8988T (cell line): Measurements from ENCODE around the gene CEP152.
"Not testable (repeated sequence)": the region's sequence is repeated elsewhere in the genome, so short reads cannot be mapped to it uniquely, and the experiment has no call there.

Source experiments
- DNase-seq: peaks from one replicate; pipeline ENCODE4 v3.0.0; 2011

The CEP152 gene

GRCh38 chr15:48803877-48804276 lies 7.0 kb downstream of the CEP152 start:
- DNase-seq: no peak

DNA sequence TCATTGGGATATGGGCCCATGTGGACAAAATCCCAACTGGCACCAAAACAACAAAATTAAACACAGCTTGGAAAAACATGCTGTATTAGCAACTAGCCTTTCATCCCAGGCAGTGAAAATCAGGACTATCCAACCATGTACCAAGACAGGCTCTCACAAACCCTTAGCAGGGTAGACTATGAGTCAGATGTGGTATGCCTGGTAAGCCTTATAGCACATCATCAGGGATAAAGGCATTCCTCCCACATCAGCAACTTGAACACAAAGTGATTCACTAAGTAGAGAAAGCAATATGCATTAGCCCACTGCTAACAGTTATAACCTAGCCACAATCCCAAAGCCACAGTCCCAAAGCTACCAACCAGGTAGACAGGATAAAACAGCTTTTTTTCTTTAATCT lies 8.0 kb downstream of the CEP152 start:
- no peak for DNase-seq

DNA sequence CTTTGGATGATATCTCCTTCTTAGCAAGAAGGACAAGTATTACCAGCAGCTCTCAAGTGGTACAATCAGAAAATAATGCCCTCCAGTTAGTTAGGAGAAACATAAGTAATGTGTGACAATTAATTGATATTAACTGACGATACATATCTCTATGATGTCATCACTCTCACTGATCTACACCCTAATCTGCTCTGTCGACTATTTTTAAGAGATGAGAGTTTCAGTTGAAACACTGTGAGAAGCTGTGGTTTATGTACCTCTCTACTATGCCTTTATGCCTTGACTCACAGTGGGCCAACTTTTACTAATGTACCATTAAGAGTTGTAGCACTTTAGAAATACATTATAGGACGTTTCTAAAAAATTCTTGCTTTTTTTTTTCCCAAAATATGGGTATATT lies 8.6 kb downstream of the CEP152 start:
- no peak for DNase-seq

DNA sequence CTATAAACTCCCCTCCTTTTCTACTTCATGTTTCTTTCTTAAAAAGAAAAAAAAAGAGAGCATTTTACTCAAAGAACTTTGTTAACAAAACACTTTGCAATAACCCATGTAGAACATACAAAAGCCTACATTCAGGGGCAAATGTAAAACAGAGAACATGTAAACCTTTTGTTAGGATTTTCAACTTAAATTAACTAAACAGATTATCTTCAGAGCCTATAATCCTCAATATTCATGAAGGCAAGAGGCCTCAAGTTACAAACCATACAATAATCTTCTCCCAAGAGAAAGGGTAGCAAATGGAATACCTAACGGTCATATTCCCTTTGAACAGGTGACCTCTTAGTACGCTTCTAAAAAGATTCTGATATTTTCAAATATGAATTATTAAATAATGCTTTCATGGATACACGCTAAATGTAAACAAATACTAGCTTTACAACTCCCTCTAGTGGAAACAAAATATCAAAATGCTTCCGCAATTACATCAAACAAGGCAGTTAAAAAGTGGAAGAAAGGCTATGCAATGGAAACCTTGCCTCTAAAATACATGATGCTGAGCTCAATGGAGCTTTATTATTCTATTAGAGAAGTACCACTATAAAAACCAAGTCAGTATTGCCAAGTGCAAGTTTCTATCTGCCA lies 9.9 kb downstream of the CEP152 start:
- no peak for DNase-seq

- DNase-seq: no peak
Measured at GRCh38 chr15:48800245-48800644, 10.6 kb downstream of the CEP152 start.

GRCh38 chr15:48798319-48798718 lies 12.6 kb downstream of the CEP152 start:
- DNase-seq: no peak

DNA sequence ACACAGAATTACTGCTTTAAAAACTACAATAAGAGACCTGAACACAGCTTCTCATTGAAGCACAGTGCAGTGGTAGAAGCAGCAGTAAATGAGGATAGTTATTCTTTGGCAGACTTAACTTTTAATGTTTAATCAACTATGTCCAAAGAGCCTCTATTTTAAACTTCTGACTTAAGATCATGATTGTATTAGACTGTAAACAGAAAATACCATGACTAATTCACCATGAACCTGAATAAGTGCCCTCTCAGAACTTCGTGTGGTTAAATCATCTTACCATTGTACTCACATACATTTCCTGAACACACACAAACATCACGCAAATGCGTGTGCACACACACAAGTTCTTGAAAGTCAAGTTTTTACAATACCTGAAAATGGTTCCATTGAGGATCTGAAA lies 13.9 kb downstream of the CEP152 start:
- DNase-seq: no peak

DNA sequence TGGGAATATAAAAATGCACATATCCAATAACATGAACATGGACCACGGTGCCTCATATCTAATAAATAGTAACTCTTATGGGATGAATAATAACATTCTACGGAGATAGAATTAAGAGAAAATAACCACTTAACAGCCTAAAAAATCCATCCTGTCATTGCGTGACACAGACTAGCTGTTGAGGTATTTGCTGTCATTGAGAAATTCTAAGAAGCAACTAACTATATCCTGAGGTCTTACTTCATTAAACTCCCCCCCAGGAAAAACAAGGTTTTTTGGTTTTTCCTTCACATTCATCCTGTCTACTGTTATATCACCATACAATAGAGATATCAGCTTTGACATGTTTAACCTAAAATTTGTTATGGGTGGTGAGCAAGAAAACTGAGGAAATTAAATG lies 14.3 kb downstream of the CEP152 start:
- no peak for DNase-seq

DNA sequence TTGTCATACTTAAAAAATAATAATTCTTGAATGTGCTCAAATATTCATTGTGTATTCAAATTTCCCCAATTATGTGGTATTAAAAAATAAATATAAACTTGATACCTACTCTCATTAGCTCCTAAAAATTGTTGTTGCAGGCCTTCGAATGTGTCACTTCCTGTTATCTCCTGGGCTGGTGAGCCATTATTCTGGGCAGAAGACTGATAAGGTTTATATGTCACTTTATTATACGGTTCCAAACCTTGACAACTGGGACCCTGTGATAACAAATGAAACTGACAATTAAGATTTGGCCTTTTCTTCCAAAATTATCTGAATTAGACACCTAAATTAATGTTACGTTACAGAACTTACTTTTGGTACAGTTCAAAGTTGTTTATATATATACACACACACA lies 15.0 kb downstream of the CEP152 start:
- DNase-seq: no peak

DNA sequence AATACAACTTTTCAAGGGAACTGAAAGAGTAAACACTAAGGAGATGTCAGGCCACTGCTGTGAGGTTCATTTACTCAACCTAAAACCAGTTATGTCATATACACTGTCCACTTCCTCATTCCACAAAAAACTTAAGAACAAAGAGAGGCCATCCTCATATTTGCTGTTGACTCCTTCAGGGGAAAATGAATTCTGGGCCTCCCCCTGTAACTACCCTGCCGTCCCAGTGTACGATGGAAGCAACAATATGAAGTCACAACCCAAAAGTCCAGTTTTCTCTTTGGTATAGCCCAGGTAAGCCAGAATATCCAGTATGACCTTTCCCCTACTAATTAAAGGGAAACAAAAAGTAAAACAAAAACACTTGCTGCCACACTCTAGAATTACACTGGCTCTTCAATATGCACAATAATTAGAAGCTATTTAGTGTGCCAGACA lies 16.2 kb downstream of the CEP152 start:
- DNase-seq: no peak

DNA sequence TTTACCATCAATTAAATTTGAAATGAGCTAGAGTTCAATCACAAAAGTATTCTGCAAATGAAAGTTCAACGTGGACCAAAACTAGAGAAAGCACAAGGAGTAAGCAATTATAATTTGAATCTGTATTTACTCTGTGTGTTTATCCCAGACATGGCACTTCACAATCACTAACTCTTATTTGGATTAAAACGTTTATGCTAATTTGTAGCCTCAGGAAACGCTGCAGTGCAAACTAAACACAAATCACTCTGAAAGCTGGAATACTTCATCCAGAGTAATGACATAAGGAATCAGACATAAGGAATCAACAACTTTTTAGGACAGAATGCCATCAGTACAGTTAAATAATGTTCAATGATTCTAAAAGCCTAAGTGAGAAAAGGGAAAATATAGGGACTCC lies 18.5 kb downstream of the CEP152 start:
- no peak for DNase-seq

DNA sequence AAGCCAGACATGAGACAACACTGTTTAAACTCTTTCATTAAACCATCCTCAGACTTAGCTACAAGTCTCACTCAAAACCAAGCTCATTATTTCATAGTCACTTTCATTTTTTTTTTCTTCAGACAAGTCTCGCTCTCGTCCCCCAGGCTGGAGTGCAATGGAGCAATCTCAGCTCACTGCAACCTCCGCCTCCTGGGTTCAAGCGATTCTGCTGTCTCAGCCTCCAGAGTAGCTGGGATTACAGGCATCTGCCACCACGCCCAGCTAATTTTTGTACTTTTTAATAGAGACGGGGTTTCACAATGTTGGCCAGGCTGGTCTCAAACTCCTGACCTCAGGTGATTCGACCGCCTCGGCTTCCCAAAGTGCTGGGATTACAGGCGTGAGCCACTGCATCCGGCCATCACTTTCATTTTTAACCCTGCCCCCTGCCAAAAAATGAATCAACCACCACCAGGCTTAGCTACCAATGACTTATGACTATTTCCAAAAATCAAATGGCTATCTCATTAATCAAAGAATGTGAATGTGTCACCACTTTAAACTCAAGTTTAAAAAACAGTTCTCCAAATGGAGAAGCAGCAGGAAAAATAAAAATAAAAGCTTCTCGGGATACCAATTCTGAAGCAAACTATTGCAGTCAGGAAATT lies 20.3 kb downstream of the CEP152 start:
- not testable (repeated sequence) for DNase-seq

- DNase-seq: no peak
Measured at GRCh38 chr15:48785712-48786111, 25.2 kb downstream of the CEP152 start.

DNA sequence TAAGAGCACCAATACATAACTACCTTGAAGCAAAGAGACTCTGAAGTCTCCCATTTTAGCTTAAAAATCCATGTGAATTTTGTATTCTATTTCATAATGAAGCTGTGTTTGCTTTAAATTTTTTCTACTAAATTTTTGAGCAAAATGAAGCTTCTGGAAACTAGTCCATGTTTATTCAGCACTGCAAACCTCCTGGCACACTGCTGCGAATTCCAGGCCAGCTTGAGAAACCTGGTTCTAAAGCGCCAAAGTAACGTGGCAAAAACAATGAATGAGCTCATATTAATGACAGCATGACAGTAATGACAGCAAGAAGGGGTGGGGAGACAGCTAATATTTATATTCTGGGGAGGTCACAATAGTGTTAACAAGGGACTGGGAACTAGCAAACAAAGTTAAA lies 25.7 kb downstream of the CEP152 start:
- no peak for DNase-seq

- DNase-seq: no peak
Measured at GRCh38 chr15:48784756-48785155, 26.1 kb downstream of the CEP152 start.

GRCh38 chr15:48782911-48783310 lies 28.0 kb downstream of the CEP152 start:
- no peak for DNase-seq

GRCh38 chr15:48781481-48782081 lies 29.3 kb downstream of the CEP152 start:
- DNase-seq: no peak

DNA sequence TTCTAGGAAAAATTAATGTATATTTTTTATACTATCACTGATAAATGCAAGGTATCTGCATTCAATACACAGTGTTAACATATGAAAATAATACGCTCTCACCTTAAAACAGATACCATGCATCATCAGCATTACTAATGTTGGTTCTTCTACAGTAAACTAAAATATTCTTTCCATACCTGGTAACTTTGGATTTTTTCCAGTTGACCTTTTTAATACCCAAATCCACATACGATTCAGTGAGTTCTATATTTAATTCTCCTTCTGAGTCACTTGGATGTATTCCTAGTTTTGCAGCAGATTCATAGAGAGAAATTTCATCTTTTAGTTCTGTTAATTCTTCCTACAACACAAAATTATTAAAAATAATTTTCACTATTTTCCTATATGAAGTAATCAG lies 29.9 kb downstream of the CEP152 start:
- DNase-seq: no peak

DNA sequence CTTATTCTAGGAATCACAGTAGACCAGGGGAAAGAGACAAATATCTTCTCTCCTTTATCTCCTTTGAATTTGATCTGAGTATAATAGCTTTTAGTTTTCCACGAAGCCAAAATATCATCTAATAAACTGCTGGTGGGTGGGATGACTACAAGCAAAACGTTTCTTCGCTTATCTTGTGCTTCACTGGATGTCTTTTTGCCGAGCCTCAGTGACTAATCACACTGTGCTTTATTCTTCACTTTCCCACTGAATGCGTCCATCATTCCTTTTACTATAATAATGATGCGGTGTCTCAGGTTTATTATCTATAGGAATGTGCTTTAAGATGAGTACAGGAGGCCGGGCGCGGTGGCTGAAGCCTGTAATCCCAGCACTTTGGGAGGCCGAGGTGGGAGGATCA lies 32.5 kb downstream of the CEP152 start:
- DNase-seq: no peak

- DNase-seq: no peak
Measured at GRCh38 chr15:48777645-48778330, 33.1 kb downstream of the CEP152 start.

DNA sequence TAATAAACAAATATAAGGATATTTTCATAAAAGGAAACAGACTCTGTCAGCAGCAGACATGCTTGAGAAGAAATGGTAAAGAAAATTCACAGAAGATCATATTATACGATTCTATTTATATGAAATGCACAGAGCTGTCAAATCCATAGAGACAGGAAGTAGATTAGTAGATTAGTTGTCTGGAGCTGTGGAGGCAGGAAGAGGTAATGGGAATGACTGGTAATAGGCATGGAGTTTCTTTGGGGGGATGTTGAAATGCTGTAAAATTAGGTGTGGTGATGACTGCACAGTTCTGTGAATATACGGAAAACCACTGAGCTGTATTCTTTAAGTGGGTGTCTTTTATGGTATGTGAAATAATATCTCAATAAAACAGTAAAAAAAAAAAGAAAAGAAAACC lies 35.3 kb downstream of the CEP152 start:
- DNase-seq: no peak

DNA sequence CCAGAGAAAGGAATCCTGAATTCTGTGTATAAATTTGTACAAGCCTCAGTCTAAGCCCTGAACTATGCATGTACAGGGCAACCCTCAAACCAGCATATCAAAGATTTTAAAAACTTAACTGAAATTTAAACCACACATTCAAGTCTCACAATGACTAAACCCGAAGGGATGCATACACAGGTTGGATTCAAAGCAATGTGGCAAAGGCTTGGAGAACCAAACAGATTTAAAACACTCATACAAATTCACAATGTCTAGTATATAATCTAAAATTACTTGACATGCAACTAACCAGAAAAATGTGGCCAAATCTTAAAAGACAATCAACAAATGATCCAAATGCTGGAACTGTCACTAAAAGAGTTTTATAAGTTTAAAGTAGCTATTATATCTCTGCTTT lies 36.4 kb downstream of the CEP152 start:
- DNase-seq: no peak

DNA sequence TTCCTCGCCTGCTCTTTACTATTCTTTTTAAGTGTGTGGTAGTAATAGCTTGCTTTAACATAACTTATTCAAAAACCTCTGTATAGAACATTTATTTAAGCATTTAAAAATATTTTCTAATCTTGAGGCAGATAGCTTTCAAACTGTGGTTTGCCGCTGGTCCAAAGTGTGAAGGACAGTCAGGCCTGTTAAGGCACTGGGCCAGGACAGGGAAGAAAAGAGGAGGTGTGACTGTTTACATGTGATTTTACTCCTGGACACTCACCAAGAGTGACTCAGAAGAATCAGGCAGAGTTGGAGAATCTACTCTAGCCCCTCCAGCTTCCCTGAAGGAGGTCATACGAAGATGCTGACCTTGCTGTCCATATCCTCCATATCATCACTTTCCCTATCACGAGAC lies 44.7 kb downstream of the CEP152 start:
- no peak for DNase-seq

DNA sequence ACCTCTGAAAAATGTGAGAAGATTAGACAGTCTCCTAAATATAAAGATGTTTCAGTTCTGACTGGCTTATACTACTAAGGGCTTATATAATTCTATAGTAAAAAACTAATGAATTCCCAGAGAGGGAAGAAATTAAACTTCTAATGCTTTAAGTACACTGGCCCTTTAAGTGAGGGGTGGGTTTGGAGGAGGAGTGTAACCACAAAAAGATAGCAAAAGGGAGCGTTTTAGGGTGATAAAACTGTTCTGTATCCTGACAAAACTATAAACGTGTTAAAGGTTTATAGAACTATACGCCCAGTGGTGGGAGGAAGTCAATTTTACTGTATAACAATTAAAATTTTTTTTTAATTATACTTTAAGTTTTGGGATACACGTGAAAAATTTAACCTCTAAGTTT lies 45.8 kb downstream of the CEP152 start:
- DNase-seq: no peak
